Inferior parietal cortex (tissue), 1 donor: ENCODE results near the gene DDX51.
"Not testable (repeated sequence)": the region's sequence is repeated elsewhere in the genome, so short reads cannot be mapped to it uniquely, and the experiment has no call there.

ENCODE experiments used
- DNase-seq: peaks from one replicate; pipeline ENCODE4 v3.0.0-alpha.2; 2016; ENCODE audit errors: extremely low spot score

DDX51 gene

DNA sequence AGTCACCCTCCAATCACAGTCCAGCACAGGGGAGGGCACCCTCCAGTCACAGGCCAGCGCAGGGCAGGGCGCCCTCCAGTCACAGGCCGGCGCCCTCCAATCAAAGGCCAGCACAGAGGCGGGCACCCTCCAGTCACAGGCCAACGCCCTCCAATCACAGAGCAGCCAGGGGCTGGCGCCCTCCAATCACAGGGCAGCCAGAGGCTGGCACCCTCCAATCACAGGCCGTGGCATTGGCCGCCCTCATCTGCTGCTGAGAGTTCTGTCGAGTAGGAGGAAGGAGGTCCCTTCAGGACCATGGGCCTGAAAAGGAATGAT, 26.6 kb downstream of the DDX51 start:
- no peak for DNase-seq

DNA sequence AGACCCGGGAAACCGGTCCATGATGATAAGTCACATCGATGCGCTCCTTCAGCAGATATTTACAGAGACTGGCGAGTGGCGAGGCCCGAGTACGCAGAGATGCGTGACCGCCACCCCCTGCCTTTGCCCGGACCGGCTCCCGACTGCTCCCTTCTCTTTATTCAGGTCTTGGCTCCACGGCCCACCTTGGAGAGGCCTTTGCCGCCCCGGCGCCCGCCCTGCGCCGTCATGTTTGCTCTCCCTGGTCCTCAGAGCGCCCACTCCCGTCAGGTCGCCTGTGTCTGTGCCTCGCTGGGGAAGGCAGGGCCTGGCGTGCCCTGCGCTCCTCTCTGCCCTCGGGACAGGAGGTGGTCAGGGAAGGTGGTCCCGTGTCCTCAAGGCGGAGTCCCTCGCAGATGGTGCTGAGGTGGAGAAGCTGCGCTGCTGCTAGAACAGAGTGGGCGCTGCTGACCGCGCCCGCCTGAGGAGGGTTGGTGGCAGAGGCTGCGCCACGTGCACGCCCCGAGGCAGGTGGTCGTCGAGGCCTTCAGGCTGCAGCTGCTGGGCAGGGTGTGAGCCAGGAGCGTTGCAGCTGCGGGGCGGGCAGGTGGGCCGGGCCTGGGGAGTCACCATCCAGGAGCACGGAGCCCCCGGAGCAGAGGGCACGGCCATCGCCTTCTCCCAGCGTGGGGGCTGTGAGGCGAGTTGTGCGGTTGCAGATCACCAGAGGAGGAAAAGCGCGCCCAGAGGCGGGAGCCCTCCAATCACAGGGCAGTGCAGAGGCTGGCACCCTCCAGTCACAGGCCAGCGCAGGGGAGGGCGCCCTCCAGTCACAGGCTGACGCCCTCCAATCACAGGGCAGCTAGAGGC, 27.2 kb downstream of the DDX51 start:
- no peak for DNase-seq

DNA sequence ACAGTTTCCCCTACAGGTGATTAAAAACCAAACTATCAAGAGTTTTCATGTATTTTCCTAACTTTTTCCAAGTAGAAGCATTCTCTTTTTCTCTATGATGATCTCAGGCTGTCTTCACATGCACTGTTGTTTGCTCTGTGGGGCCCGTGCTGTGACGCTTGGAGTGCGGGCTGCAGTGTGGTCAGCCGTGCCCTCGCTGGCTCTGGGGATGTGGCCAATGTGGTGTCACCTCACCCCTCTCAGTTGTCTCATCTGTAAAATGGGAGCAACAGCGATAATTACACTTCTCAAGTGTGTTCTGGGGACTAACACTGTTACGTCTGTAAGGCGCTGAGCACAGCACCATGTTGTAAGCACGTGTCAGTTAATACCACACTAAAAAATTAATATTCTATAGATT, 28.6 kb downstream of the DDX51 start:
- DNase-seq = no peak

DNA sequence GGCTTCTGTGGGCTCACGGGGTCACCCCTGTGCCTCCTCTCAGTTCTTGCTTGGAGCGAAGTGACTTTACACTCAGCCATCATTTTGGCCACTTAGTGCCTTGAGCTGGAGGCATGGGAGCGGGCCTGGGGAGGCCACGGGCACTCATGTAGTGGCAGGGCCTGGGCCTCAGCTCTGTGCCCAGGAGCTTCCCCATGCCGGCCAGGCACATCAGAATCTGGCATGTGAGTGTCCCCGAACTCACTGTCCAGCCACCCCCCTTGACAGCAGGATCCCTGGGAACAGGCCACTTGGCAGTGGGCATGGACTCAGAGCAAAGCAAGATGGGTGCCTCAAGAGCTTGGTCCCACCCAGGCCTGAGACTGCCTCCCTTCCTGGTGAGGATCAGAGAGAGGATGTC, 29.5 kb downstream of the DDX51 start:
- no peak for DNase-seq

DNA sequence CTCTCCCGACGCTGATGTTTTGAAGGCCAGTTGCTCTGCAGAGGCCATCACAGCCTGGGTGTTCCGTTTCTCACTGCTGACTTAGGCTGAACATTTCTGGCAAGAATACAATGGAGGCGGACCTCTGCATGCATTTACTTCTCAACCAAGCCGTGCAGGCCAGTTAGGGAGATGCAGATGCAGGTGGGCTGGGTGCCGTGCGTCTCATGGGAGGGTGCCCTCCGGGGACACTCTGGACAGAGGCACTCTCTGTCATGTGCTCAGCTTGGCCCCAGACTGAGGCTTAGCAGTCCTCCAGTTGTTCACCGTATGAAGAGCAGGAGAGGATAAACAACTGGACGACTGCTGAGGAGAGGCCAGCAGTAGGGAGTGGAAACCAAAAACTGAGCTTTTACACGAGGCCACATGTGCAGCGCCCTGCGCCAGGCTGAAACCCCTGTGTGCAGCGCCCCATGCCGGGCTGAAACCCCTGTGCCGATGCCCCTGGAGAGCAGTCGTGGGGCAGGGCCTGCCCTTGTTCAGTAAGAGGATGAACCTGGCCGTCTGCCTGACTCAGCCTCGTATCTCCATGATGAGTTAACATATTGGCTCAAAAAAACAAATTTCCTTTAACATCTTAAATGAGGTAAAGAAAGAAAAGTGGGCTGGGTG, 32.3 kb downstream of the DDX51 start:
- DNase-seq = no peak

DNA sequence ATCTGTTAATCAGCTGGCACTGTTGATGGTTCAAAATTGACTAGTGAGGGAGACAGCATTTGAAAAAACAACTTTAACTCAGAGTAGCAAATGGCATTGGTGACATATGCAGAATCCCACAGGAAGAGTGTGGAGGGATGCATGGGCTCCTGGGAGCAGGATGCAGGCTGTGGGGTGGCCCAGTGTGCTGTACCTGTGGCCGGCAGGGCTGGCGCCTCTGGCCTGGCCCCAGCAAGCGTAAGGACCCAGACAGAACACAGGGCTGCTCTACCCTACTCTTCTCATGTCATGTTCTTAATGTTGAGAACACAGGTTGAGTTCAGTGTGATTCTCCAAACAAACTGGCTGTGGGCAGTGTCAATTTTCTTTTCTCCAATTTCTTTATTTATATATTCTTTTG, 33.4 kb downstream of the DDX51 start:
- DNase-seq = no peak

DNA sequence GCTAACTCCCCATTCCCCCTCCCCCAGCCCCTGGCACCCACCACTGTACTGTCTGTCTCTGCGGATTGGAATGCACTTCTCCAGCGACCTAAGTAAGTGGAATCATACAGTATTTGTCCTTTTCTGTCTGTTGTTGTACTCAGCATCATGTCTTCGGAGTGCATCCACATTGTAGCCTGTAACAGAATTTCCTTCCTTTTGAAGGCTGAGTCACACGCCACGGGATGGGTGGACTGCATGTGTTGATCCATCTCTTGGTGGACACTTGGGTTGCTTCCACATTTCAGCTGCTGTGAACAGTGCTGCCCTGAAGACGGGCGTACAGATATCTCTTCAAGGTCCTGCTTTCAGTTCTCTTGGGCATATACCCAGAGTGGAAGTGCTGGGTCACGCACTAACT, 34.4 kb downstream of the DDX51 start:
- DNase-seq = no peak

DNA sequence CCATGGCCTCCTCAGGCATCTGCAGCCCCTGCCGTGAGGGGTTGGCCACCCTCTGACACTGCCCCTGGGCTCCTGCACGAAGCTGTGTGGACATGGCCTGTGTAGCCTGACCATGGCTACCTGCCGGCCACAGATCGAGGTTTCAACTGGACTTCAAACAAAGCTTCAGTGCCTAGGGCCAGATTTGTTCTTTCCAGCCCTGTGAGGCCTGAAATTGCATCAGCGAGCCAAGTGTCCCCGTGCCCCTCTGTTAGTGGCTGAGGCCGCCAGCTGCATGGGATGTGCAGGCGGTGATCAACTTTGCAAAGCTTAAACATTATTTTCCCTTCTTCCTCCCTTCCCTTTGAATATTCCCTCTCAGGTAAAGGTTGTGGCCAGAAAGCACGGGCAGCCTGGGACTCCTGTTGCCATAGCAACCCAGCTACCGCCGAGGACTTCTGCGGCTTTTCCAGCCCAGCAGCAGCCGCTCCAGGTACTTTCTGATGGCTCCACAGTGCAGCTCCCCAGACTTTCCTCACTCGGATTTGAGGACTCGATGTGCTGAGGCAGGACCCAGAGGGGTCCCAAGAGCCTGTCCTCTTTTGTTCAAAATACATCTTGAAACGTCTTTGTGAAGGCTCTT, 35.8 kb downstream of the DDX51 start:
- no peak for DNase-seq

DNA sequence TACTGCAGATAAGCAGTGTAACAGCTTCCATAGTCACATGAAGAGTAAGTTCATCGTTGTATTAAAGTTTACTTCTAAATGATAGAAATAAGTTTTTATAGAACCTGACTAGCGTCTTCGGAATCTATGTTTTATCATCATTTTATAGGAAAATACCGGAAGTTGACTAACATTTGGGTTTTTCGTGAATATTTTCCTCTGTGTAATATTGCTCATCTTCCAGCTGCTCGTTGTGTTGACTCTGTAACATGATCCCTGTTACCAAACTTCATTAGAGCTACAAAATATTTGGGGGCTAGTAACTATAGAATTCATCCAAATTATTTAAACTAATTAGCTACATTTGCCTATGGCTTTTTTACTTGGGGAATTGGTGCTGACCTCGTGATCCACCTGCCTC, 37.2 kb downstream of the DDX51 start:
- DNase-seq = no peak

DNA sequence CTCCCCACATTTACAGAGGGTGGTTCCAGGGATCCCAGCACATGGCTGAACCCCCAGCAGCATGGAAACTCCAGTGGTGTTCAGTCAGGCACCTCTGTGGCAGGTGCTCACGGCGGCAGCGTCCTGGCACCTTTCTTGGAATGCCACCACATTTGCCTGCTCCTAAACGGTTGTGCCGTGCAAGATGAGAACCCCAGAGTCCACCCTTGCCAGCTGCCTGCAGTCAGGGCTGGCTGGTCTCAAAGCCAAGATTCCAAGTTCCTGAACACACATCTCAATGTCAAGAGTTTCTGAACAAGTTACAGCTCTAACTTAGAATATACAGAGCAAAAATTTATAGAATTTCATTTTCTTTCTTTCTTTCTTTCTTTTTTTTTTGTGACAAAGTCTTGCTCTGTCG, 38.7 kb downstream of the DDX51 start:
- no peak for DNase-seq

DNA sequence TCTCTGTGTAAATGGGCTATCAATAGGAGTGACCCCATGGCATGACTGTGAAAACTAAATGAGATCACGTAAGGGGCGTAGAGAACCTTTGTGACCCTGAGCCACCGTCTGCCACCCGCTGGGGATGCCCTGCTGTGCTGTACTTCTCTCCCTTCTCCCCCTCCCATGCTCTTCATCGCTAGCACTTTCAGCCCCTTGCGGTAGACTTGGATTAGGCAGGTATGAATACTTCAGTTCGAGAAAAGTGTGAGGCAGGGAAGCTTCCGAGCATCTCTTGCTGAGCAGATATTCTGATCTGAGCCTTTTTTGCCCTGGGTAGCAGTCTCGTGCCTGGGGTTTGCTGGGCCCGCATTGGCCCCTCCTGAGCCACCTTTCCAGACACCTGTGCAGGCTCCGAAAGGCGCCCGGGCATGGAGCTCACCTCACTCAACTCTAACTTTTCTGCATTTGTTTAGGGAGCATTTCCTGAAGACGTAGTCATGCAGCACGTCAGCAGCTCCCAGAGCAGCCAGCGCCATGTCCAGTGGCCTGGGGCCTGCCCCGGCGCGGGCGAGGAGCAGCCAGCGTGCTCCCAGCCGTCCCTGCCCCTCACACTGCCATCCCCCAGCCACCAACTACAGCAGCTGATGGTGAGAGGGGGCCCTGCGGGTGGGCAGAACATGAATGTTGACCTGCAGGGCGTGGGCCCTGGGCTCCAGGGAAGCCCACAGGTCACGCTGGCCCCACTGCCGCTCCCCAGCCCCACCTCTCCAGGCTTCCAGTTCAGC, 40.4 kb downstream of the DDX51 start:
- DNase-seq = no peak

DNA sequence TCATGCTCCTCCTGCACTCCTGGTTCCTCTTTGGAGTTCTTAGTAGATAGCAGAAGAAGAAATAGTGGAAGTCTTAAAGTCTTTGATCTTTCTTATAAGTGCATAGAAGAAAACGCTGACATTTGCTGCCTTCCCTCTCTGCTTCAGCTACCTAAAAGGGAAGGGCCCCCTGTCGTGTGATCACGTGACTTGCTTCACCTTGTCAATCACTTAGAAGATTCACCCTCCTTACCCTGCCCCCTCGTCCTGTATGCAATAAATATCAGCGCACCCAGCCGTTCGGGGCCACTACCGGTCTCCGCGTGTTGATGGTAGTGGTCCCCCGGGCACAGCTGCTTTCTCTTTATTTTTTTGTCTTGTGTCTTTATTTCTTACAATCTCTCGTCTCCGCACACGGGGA, 41.0 kb downstream of the DDX51 start:
- DNase-seq = not testable (repeated sequence)

DNA sequence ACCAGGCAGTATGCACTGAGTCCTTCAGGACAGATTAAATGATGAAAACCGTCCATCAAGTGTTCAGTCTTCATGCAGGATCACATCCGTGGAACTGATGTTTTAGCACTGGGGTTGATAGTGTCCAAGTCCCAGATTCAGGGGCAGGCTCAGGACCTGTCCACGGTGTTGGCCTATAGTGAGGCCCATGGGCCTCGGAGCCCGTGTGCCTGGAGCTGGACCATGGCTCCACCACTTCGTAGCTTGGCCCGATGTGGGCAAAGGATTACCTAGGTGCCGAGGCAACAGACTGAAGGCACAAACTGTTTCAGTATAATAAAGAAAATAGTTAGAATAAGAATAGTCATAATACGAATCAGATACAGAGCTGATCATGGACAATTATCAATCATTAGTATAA, 41.8 kb downstream of the DDX51 start:
- DNase-seq = no peak

DNA sequence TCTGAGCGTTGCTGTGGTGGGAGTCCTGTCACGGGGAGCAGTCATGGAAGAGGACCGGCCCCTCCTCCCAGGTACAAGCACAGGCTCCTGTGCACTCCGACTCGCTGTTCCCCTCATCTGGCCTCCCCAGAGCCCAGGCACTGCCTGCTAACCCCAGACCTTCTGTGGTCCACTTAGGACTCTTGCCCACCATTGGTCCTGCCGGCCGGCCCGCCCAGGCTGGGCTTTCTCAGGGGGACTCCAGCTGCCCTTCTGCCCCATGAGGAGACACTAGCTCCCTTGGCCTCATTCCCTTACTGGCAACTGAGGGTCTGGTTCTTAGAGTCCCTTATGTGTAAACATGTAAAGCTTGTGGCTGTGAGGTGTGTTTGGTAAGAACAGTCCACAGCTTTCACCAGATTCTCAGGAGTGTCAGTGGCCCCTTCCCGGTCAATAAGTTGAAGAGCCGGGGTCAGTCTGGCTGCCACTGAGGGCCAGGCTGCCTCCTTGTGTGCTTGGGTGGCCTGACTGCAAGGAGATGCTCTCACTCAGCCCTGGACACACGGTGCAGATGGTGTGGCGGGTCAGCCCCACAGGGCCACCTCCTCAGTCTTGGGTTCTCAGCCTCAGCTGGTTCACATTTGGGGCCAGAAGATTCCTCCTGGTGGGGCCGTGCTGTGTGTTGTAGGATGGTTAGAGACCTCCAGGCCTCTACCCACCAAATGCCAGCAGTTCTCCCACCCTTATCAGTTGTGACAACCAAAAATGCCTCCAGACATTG, 43.6 kb downstream of the DDX51 start:
- DNase-seq = no peak

DNA sequence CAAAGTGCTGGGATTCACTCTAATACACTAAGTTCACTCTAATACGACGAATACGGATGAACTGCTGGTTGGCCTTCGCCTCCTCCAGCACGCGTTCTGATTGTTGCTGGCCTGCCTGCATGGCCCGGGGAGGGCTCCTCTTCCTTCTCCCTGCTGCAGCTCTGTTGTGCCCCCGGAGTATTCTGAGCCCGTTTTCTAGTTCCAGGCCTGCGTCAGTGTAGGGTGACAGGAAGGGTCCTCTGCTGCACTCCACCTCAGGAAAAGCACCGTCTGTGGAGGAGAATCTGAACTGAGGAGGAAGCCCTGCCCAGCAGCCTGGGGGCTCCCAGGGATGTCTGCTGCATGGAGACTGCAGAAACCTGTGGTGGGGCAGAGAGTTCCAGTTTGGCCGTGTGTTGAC, 44.4 kb downstream of the DDX51 start:
- no peak for DNase-seq

DNA sequence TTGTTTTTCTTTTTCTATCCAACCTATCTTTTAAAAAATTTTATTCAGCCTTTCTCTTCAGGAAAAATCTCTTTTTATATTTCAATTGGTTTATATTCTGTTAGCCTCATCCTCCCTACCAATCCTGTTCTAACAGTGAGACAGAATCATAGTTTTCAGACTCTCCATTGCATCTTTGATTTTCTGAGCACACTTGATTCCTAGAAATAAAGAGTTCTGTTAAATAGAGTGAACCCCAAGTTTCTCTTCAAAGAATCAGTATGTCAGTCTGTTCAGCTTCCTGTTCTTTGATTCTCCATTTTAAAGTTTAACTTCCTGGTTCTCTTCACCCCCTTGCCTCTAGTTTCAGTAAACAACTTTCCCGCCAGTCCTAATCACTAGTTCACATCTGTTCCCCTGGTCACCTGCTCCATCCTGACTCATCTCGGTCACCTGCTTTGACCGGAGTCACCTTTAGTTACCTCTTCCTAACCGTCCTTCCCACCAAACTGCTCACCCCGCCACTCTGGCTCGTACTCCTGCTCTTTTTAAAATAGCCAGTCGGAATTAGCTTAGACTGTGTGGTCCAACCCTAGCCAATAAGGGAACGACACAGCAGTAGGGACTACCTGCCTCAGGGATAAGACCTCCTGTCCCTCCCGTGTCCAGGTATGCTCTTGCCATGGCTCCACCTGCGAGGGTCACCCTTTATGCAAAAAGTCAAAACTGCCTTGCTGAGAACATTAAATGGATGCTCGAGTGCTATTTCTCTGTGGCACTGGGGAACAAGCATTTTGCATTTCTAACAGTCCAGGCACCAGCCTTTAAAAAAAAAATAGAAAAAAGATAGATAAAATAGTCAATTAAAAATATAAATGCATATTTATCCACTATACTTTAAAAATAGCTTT, 48.4 kb downstream of the DDX51 start:
- no peak for DNase-seq

DNA sequence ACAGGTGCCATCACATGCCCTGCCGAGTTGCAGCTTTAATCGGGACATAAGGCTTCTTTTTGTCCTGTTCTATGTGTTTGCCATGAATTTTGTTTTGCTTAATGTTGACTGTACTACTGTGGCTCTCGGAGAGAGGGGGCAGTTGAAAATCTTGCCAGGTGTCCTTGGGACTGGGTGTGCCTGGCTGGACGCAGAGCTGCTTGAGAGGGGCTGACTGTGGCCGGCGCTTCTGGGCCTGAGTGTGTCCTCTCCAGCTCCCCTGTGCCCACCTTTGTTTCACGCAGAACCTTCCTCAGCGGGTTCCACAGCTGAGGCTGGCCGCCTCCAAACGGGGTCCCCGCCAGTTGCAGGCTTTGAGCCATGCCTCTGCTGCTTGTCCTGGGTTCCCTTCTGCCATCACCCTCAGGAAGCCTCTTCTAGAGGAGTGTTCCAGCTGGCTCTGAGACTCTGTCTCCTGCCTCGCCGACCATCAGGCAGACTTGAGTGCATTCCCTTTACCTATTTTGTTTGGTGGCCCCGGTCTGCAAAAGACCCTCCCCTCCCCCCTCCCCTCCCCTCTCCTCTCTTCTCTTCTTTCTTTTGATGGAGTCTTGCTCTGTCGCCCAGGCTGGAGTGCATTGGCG, 49.7 kb downstream of the DDX51 start:
- DNase-seq = no peak

DNA sequence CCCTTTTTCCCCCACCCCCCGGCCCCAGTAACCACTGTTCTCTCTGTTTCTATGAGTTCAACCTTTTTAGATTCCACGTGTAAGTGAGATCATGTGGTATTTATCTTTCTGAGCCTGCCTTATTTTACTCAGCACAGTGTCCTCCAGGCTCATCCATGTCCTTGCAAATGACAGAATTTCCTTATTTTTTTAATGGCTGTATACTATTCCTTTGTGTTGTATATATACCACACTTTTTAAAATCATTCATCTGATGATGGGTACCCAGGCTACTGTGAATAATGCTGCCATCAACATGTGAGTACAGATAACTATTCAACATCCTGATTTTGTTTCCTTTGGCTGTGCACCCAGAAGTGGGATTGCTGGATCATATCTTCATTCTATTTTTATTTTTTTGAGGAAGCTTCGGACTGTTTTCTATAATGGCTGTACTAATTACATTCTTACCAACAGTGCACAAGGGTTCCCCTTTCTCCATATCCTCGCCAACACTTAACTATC, 54.7 kb downstream of the DDX51 start:
- no peak for DNase-seq
